ENCODE measurements around the gene MMP11. TPM values are rescaled to one million over a fixed set of nuclear protein-coding genes. Genes with fewer than 3 reads are reported as not detected.

MMP11 gene
- total RNA-seq, 1 donor from 2014 or later = 21.2 TPM

- no peak for DNase-seq (ENCODE audit: extremely low read depth, low read depth, low spot score)
Measured at GRCh38 chr22:23800297-23801237, 27.9 kb downstream of the MMP11 start.

- DNase-seq (ENCODE audit: extremely low read depth, low read depth, low spot score) = no peak
Measured at GRCh38 chr22:23801238-23801821, 28.7 kb downstream of the MMP11 start.

GRCh38 chr22:23801886-23802377 is 29.3 kb downstream of the MMP11 start:
- no peak for DNase-seq (ENCODE audit: extremely low read depth, low read depth, low spot score)

- DNase-seq (ENCODE audit: extremely low read depth, low read depth, low spot score) = no peak
Measured at GRCh38 chr22:23803001-23803819, 30.6 kb downstream of the MMP11 start.

- no peak for DNase-seq (ENCODE audit: extremely low read depth, low read depth, low spot score)
Measured at GRCh38 chr22:23804781-23805291, 32.2 kb downstream of the MMP11 start.

- no peak for DNase-seq (ENCODE audit: extremely low read depth, low read depth, low spot score)
Measured at GRCh38 chr22:23806837-23807236, 34.2 kb downstream of the MMP11 start.

GRCh38 chr22:23812378-23812777 is 39.7 kb downstream of the MMP11 start:
- DNase-seq (ENCODE audit: extremely low read depth, low read depth, low spot score) = no peak

- no peak for DNase-seq (ENCODE audit: extremely low read depth, low read depth, low spot score)
Measured at GRCh38 chr22:23815541-23816155, 43.0 kb downstream of the MMP11 start.

GRCh38 chr22:23816156-23816976 is 43.7 kb downstream of the MMP11 start:
- no peak for DNase-seq (ENCODE audit: extremely low read depth, low read depth, low spot score)

GRCh38 chr22:23817146-23817545 is 44.5 kb downstream of the MMP11 start:
- DNase-seq (ENCODE audit: extremely low read depth, low read depth, low spot score) = no peak

GRCh38 chr22:23818541-23818940 is 45.9 kb downstream of the MMP11 start:
- no peak for DNase-seq (ENCODE audit: extremely low read depth, low read depth, low spot score)

- no peak for DNase-seq (ENCODE audit: extremely low read depth, low read depth, low spot score)
Measured at GRCh38 chr22:23820748-23821211, 48.1 kb downstream of the MMP11 start.

- no peak for DNase-seq (ENCODE audit: extremely low read depth, low read depth, low spot score)
Measured at GRCh38 chr22:23822101-23822671, 49.5 kb downstream of the MMP11 start.

GRCh38 chr22:23823331-23823791 is 50.7 kb downstream of the MMP11 start:
- DNase-seq (ENCODE audit: extremely low read depth, low read depth, low spot score) = no peak

- no peak for DNase-seq (ENCODE audit: extremely low read depth, low read depth, low spot score)
Measured at GRCh38 chr22:23824476-23825245, 52.0 kb downstream of the MMP11 start.

- DNase-seq (ENCODE audit: extremely low read depth, low read depth, low spot score) = no peak
Measured at GRCh38 chr22:23825246-23825905, 52.7 kb downstream of the MMP11 start.

- DNase-seq (ENCODE audit: extremely low read depth, low read depth, low spot score) = no peak
Measured at GRCh38 chr22:23826510-23827350, 54.1 kb downstream of the MMP11 start.

All from glomerular endothelial cell (primary cell).